Large intestine (tissue), 3 donors: ENCODE data around the gene SLC12A3. TPM values are rescaled to one million over a fixed set of nuclear protein-coding genes. Genes with fewer than 3 reads are reported as not detected.

Experiments used
- DNase-seq, 2 donors: peaks; one replicate each; pipeline versions ENCODE4 v3.0.0 to v3.0.0-alpha.2; 2013
- H3K27ac ChIP-seq: one replicate; pipeline ENCODE4 v1.5.1; 2013; ENCODE audit warnings: low read length
- H3K27me3 ChIP-seq: 2 replicates; pipeline ENCODE4 v1.6.1; 2013; ENCODE audit warnings: low read length; ENCODE audit not compliant: control insufficient read depth, insufficient read depth
- H3K36me3 ChIP-seq: 2 replicates; pipeline ENCODE4 v1.6.1; 2013; ENCODE audit warnings: low read length; ENCODE audit not compliant: control insufficient read depth, insufficient read depth
- H3K4me1 ChIP-seq: one replicate; pipeline ENCODE4 v1.6.1; 2013; ENCODE audit warnings: low read length; ENCODE audit not compliant: control insufficient read depth, insufficient read depth
- H3K4me3 ChIP-seq: one replicate; pipeline ENCODE4 v1.5.1; 2013; ENCODE audit warnings: low read length
- H3K9me3 ChIP-seq: one replicate; pipeline ENCODE4 v1.6.1; 2013; ENCODE audit warnings: mild to moderate bottlenecking, low read depth, low read length, moderate library complexity; ENCODE audit not compliant: control insufficient read depth
- WGBS: methylation state at CpG from one replicate; pipeline ENCODE4 v1.1.5; 2013; ENCODE audit warnings: low lambda C conversion rate; ENCODE audit not compliant: insufficient coverage; 5-methylcytosine and 5-hydroxymethylcytosine counted together
- polyA plus RNA-seq: library from polyadenylated mRNA; unstranded; fragments of 120-200 nt; gene quantifications from one replicate; pipeline ENCODE4 v1.2.1, GENCODE V29; 2013

The SLC12A3 gene
- polyA plus RNA-seq, 1 donor, result 0.21 TPM

DNA sequence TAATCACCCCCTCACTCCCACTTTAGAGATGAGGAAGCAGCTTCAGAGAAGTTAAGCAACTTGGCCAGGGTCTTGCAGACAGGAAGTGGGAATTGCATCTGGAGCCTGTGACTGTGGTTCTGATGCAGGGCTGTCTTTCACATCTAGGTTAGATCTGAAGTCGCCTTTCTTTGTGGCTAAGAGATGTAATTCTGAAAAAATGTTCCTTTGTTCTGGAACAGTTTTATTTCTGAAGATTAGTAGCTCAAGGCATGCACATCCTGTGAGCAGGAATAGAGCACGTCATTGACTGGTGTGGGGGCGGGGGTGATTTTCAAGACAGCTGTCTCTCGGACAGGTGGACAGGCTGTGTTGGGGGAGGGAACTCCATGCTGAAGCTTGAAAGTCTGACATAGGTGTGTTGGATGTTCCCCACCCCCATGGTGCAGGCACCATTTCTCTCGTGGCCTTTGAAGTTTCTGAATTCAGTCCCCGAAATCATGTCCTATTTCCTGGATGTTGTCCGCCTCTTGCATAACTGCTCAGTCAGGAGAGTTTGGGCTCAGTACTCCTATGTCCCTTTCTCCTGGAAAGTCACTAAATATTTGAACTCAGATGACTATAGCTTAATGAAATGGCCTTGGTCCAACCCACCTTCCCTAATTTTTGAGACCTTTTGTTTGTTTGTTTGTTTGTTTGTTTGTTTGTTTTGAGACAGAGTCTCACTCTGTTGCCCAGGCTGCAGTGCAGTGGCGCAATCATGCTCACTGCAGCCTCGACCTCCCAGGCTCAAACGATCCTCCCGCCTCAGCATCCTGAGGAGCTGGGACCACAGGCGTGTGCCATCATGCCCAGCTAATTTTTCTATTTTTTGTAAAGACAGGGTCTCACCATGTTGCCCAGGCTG, 45.9 kb downstream of the SLC12A3 start:
- whole genome bisulfite sequencing, result no CpG with 5 or more reads among the region's 12 CpGs
- H3K4me3 ChIP-seq, result no peak overlapping the region
- peaks cover 7% of the 10 kb centered on the region for H3K4me1 ChIP-seq
- H3K27ac ChIP-seq, result peak overlapping the region; percentile 5
- H3K36me3 ChIP-seq, result no peaks in the 10 kb centered on the region
- no peaks in the 10 kb centered on the region for H3K9me3 ChIP-seq
- H3K27me3 ChIP-seq, result no peaks in the 10 kb centered on the region
- DNase-seq, result no peak

DNA sequence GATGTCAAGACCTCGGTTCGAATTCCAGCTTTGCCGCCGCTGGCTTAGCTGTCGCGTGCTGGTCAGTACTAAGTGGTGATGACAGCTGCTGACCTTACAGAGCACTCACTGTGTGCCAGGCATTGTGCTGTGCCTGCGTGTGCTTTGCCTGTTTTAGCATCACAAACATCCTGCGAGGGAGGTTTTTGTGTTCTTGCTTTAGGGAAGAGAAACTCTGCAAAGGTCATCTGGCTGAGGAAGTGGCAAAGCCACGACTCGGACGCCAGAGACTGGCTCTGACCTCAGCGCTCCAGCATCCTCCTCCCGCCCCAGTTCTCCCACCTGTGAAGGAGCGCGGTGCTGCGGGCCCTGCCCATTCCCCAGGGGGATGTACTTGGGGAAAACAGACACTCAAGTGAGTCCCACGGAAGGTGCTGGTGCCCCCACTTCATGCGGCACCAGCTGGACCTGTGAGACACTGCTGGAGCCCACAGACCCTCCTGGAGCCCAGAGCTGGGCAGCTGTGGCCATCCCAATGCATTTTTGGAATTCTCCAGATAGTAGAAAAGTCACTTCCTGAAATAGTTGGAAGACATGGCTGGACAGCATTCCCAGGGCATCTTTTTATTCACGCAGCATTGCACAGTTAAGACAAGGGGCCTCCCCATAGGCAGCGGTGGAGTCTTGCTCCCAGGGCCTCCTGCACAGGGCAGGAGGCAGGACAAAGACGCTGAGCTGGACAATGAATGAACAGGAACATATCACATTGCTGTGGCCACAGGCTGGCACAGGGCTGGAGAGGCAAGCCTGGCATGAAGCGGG, 47.0 kb downstream of the SLC12A3 start:
- no peak overlapping the region for H3K27ac ChIP-seq

DNA sequence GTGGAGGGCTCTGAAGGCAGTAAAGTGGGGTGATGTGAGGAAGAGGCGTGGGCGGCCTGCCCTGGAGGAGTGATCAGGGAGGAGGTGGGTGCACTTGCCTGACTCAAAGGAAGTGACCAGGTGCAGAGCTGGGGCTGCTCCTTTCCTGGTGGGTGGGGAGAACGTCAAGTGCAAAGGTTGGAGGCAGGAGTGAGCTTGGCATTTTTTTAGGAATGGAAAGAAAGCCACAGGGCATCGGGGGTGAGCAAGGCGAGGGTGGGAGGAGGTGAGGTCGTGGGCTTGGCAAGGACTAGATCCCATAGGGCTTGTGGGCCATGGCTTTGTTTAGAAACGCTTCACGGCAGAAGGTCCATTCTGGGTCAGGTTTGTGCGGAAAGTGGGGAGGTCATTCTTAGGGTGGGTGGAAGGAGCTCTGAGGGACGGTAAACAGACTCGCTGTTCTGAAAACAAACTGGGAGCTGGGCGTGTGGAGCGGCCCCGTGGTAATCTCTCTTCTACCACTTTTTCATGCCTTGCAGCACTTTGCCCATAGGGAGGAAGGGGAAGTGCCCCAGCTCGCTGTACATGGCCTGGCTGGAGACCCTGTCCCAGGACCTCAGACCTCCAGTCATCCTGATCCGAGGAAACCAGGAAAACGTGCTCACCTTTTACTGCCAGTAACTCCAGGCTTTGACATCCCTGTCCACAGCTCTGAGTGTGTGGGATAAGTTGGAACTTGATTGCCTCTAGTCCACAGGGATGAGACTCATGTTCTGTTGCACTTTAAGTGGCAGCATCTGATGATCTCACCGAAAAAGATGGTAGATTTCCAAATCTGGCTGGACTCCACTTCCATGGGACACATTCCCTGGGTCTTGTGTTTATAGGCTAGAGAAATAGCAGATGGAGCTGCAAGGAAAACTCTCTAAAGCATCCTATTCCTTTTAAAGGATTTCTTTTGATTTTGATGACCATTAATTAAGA, 48.0 kb downstream of the SLC12A3 start:
- Histone ChIP-seq H3K9me3 (no peaks in the 10 kb centered on the region), H3K4me1 (peaks cover 7% of the 10 kb centered on the region), H3K27me3 (no peaks in the 10 kb centered on the region), H3K4me3 (no peak overlapping the region), H3K36me3 (no peaks in the 10 kb centered on the region), H3K27ac (no peak overlapping the region)
- DNase-seq, result peak in 1 of 2 donors; percentile 42
- WGBS, result no CpG with 5 or more reads among the region's 18 CpGs

More for the DNA sequence above, 47.0 kb downstream of the SLC12A3 start:
- Histone ChIP-seq H3K4me1 (peaks cover 7% of the 10 kb centered on the region), H3K4me3 (no peak overlapping the region), H3K27me3 (no peaks in the 10 kb centered on the region), H3K36me3 (no peaks in the 10 kb centered on the region), H3K9me3 (no peaks in the 10 kb centered on the region)
- no peak for DNase-seq
- WGBS, result no CpG with 5 or more reads among the region's 22 CpGs

DNA sequence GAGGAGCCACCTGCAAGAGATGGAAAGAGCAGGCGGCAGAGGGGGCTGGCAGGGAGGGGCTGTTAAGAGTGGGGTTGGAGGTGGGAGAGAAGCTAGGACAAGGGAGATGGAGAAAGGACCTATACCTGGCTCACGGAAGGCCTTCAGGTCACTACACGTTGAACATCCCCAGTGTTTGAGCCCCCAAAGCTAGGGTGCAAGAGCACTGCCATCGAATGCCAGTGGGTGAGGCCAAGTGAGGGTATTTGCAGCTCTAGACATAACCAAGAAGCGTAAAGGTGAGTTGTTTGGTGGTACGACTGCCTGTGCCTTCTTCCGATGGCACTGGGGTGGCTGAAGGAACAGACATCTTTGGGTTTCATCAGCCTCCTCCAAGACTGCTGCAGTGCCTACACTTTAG, 49.9 kb downstream of the SLC12A3 start:
- no peaks in the 10 kb centered on the region for H3K27me3 ChIP-seq
- H3K4me3 ChIP-seq, result no peak overlapping the region
- no peak for DNase-seq
- H3K27ac ChIP-seq, result no peak overlapping the region
- WGBS, result no CpG with 5 or more reads among the region's 7 CpGs
- H3K4me1 ChIP-seq, result peaks cover 7% of the 10 kb centered on the region
- H3K36me3 ChIP-seq, result no peaks in the 10 kb centered on the region
- H3K9me3 ChIP-seq, result no peaks in the 10 kb centered on the region

DNA sequence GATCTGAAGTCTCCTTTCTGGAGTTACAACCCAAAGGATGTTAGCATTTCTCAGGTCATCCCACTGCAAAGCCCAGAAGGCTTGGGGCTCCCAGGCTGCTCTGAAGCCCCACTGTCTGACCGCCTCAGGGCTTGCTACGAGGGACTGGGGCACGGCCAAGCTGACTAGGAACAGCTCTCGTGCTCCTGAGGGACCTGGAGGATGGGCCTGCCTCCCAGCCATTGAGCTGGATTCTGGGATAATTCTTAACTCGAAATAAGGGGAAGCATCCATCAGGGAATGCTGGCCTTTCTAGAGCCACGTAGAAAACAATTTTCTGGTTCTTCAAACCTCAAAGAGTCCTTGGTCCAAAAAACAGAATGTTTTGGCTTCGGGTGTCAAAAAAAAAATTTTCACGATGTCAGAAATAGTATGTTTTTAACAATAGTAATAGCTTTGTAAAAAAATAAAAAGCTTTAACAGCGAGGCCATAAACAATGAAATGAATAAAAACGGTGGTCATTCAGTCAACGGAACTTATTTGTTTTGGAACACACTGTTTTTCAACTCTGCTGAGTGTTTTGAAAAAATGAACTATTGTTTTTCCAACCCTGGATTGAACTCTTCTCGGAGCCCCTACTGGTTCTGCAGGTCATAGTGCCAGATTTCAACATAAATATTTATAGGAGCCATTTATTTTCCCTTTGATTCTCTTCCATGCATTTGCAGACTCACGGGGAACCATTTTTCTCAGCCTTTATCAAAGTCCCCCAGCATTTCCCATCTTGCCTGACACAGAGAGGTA, 50.5 kb downstream of the SLC12A3 start:
- no peaks in the 10 kb centered on the region for H3K9me3 ChIP-seq
- H3K27ac ChIP-seq, result no peak overlapping the region
- H3K4me3 ChIP-seq, result no peak overlapping the region
- H3K4me1 ChIP-seq, result peaks cover 7% of the 10 kb centered on the region
- no peaks in the 10 kb centered on the region for H3K36me3 ChIP-seq
- WGBS, result 83% methylated on average over 8 of the region's 13 CpGs
- no peak for DNase-seq
- no peaks in the 10 kb centered on the region for H3K27me3 ChIP-seq

DNA sequence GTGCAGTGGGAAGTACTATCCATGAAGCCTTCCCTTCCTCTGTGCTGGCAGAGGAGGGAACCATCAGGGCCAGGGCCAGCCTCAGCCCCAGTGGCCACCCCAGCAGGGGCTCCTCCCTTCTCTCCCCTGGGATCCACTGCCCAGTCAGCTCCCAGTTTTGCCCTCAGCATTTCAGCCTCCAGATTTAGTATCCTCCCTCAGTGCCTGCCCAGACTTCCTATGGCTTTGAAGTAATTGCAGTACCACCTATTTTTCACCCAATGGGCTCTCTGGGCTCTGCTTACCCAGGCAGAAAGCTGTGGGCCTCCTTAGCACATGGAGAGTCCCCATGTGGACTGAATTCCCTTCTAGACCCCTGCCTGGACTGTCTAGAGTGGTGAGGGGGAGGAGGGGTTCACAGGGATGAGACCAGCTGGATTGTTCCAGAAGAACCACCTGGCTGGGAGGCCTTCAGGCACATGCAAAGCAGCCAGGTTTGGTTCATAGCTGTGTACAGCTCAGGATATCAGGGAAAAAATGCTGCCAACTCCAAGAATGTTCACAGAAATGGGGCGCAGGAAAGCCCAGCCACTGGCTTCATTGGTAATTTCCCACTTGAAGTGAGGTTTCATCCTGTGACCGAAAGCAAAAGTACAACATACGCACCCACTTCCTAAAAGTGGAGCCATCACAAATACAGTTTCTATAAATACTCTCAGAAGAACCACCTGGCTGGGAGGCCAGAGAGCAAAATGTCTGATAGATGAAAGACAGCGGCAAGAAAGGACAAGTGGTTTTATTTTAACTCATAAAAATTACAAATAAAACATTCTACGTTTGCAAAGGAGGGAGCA, 51.8 kb downstream of the SLC12A3 start:
- WGBS, result no CpG with 5 or more reads among the region's 5 CpGs

DNA sequence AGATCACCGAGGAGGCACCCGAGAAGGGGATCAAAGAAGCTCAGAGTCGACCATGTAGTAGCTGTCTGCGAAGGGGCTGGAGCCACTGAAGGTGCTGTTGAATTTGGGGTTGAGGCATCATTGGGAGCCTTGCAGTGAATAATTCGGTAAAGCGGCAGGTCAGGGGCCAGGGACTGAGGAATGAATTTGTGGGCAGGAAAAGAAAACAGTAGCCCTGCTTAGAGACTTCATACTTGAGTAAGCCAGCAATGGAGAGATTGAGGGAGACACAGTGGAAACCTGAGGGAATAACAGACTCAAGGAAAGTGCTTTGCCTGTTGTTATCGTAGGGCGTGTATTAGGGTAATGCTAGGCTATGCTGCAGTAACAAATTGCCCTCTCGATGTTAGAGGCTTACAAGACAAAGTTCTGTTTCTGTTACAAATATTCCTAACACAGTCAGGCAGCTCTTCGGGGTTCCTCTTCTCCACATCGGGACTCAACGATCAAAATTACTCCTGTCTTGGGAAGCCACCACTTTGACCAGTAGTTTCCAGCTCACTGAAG, 53.5 kb downstream of the SLC12A3 start:
- Histone ChIP-seq H3K27ac (no peak overlapping the region), H3K27me3 (no peaks in the 10 kb centered on the region), H3K36me3 (no peaks in the 10 kb centered on the region), H3K4me1 (no peaks in the 10 kb centered on the region), H3K4me3 (no peak overlapping the region), H3K9me3 (no peaks in the 10 kb centered on the region)
- no CpG with 5 or more reads among the region's 12 CpGs for WGBS
- no peak for DNase-seq

More for the DNA sequence above, 51.8 kb downstream of the SLC12A3 start:
- DNase-seq, result no peak
- no peaks in the 10 kb centered on the region for H3K27me3 ChIP-seq
- peaks cover 7% of the 10 kb centered on the region for H3K4me1 ChIP-seq
- H3K27ac ChIP-seq, result no peak overlapping the region
- H3K36me3 ChIP-seq, result no peaks in the 10 kb centered on the region
- no peak overlapping the region for H3K4me3 ChIP-seq
- no peaks in the 10 kb centered on the region for H3K9me3 ChIP-seq

DNA sequence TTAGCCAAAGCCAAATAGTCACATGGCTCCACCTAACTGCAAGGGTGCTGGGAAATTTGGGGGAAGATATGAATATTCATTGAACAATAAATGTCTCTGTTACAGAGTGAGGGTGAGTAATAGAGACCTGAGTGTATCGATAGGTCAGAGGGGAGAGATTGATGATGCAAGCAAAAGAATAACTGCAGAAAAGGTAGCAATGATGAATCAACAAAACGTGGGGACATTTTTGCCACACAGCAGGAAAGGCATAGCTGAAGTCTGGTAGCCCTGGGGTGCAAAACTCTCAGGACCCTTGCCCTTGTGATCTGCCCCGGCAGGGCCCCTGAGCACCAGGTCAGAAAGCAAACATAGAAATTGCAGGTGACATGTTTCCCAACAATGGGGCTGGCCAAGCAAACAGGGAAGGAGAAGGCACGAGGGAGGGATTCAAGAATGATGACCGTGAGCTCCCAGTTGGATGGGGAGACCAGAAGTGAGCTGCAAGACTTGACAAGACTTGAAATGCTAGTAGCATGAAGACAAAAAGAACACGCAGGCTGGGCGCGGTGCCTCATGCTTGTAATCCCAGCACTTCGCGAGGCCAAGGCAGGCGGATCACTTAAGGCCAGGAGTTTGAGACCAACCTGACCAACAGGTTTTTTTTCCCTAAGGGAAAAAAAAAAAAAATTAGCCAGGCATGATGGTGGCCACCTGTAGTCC, 54.2 kb downstream of the SLC12A3 start:
- Histone ChIP-seq H3K27ac (no peak overlapping the region), H3K4me3 (no peak overlapping the region), H3K36me3 (no peaks in the 10 kb centered on the region), H3K9me3 (no peaks in the 10 kb centered on the region), H3K27me3 (no peaks in the 10 kb centered on the region), H3K4me1 (no peaks in the 10 kb centered on the region)
- DNase-seq, result peak; percentile 54 to 79
- 40% methylated on average over 3 of the region's 11 CpGs for WGBS
